Measurements from ENCODE around the gene LHX3. TPM values are rescaled to one million over a fixed set of nuclear protein-coding genes. Genes with fewer than 3 reads are reported as not detected.

LHX3 gene
- total and polyA plus RNA-seq, 2 donors from 2014 or later: not detected

- DNase-seq (no peak), FAIRE-seq (no peak)
- Histone ChIP-seq H3K27me3 (ENCODE audit: control insufficient read depth, insufficient read depth, low read length) (no peaks in the 10 kb centered on the region), H3K9ac (ENCODE audit: low read length in 3 of 3) (no peak overlapping the region), H3K36me3 (ENCODE audit: control insufficient read depth in 2 of 3, insufficient read depth in 3 of 3, low read length in 3 of 3) (no peaks in the 10 kb centered on the region), H3K9me3 (ENCODE audit: control insufficient read depth in 2 of 3, insufficient read depth in 1 of 3, low read length in 3 of 3) (no peaks in the 10 kb centered on the region), H3K4me1 (ENCODE audit: control insufficient read depth in 2 of 3, insufficient read depth in 2 of 3, low read depth in 1 of 3, low read length in 3 of 3) (no peaks in the 10 kb centered on the region), H3K27ac (ENCODE audit: low read depth in 2 of 2, low read length in 2 of 2) (no peak overlapping the region), H3K4me3 (ENCODE audit: low read length in 3 of 3) (no peak overlapping the region)
- intact Hi-C loops (cut with DNase I): no loop called here
- TF ChIP-seq, protein P1, sequence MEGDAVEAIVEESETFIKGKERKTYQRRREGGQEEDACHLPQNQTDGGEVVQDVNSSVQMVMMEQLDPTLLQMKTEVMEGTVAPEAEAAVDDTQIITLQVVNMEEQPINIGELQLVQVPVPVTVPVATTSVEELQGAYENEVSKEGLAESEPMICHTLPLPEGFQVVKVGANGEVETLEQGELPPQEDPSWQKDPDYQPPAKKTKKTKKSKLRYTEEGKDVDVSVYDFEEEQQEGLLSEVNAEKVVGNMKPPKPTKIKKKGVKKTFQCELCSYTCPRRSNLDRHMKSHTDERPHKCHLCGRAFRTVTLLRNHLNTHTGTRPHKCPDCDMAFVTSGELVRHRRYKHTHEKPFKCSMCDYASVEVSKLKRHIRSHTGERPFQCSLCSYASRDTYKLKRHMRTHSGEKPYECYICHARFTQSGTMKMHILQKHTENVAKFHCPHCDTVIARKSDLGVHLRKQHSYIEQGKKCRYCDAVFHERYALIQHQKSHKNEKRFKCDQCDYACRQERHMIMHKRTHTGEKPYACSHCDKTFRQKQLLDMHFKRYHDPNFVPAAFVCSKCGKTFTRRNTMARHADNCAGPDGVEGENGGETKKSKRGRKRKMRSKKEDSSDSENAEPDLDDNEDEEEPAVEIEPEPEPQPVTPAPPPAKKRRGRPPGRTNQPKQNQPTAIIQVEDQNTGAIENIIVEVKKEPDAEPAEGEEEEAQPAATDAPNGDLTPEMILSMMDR (IDR thresholded peaks at IDR 0.05; ENCODE audit: borderline replicate concordance, extremely low read depth, insufficient read depth): no peak
Observed at GRCh38 chr9:136181784-136182419, 23.0 kb downstream of the LHX3 start.

DNA sequence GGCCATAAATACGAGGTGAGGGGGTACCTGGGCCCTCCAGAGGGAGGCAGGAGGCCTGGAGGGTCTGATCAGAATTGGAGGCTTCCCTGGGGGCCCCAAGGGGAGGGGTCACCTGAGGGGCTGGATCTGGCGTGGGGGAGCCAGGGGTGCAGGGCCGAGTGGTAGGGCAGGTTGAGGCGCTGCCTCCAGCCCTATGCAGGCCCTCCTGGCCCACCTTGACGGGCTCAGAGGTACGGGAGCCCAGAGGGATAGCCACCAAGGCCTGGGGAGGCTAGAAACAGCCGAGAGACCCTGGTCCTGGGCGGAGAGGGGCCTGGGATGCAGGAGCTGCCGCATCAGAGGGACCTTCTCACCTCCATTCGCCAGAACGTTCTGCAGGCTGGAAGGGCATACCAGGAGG, 24.3 kb downstream of the LHX3 start:
- H3K27me3 ChIP-seq (ENCODE audit: control insufficient read depth, insufficient read depth, low read length): no peaks in the 10 kb centered on the region

GRCh38 chr9:136179761-136180160, 25.2 kb downstream of the LHX3 start:
- TF ChIP-seq, protein P1 (IDR thresholded peaks at IDR 0.05; ENCODE audit: borderline replicate concordance, extremely low read depth, insufficient read depth): no peak
- Histone ChIP-seq H3K9ac (ENCODE audit: low read length in 3 of 3) (no peak overlapping the region), H3K27me3 (ENCODE audit: control insufficient read depth, insufficient read depth, low read length) (no peaks in the 10 kb centered on the region), H3K27ac (ENCODE audit: low read depth in 2 of 2, low read length in 2 of 2) (no peak overlapping the region), H3K36me3 (ENCODE audit: control insufficient read depth in 2 of 3, insufficient read depth in 3 of 3, low read length in 3 of 3) (no peaks in the 10 kb centered on the region), H3K4me1 (ENCODE audit: control insufficient read depth in 2 of 3, insufficient read depth in 2 of 3, low read depth in 1 of 3, low read length in 3 of 3) (no peaks in the 10 kb centered on the region), H3K9me3 (ENCODE audit: control insufficient read depth in 2 of 3, insufficient read depth in 1 of 3, low read length in 3 of 3) (no peaks in the 10 kb centered on the region), H3K4me3 (ENCODE audit: low read length in 3 of 3) (no peak overlapping the region)
- FAIRE-seq: no peak
- no peak for DNase-seq
- intact Hi-C loops (cut with DNase I): no loop called here

More for the DNA sequence above, 24.3 kb downstream of the LHX3 start:
- FAIRE-seq (no peak), DNase-seq (no peak)
- intact Hi-C loops (cut with DNase I): no loop called here
- H3K4me3 ChIP-seq (ENCODE audit: low read length in 3 of 3): no peak overlapping the region
- TF ChIP-seq, protein P1 (IDR thresholded peaks at IDR 0.05; ENCODE audit: borderline replicate concordance, extremely low read depth, insufficient read depth): no peak
- no peaks in the 10 kb centered on the region for H3K4me1 ChIP-seq (ENCODE audit: control insufficient read depth in 2 of 3, insufficient read depth in 2 of 3, low read depth in 1 of 3, low read length in 3 of 3)
- H3K27ac ChIP-seq (ENCODE audit: low read depth in 2 of 2, low read length in 2 of 2): no peak overlapping the region
- no peak overlapping the region for H3K9ac ChIP-seq (ENCODE audit: low read length in 3 of 3)
- H3K9me3 ChIP-seq (ENCODE audit: control insufficient read depth in 2 of 3, insufficient read depth in 1 of 3, low read length in 3 of 3): no peaks in the 10 kb centered on the region
- H3K36me3 ChIP-seq (ENCODE audit: control insufficient read depth in 2 of 3, insufficient read depth in 3 of 3, low read length in 3 of 3): no peaks in the 10 kb centered on the region
